Glutamatergic neuron (in vitro differentiated cells): ENCODE measurements around the gene HDAC6. TPM values are rescaled to one million over a fixed set of nuclear protein-coding genes. Genes with fewer than 3 reads are reported as not detected.
A peak's percentile ranks its signal among the peaks of the same experiment; 100 is the strongest.

Source experiments
- DNase-seq: peaks from one replicate; pipeline ENCODE4 v3.0.0; 2022
- H3K27ac Mint-ChIP-seq: one replicate; pipeline ENCODE4 v1.8.0; 2020; ENCODE audit warnings: mild to moderate bottlenecking, mixed read lengths, inconsistent platforms; ENCODE audit not compliant: unreplicated experiment
- H3K27me3 Mint-ChIP-seq: one replicate; pipeline ENCODE4 v1.8.0; 2020; ENCODE audit warnings: mild to moderate bottlenecking, moderate library complexity, mixed read lengths, inconsistent platforms; ENCODE audit not compliant: unreplicated experiment
- H3K36me3 Mint-ChIP-seq: one replicate; pipeline ENCODE4 v1.8.0; 2020; ENCODE audit warnings: mild to moderate bottlenecking, mixed read lengths, inconsistent platforms; ENCODE audit not compliant: unreplicated experiment
- H3K4me1 Mint-ChIP-seq: one replicate; pipeline ENCODE4 v1.8.0; 2020; ENCODE audit warnings: mild to moderate bottlenecking, low read depth, mixed read lengths, inconsistent platforms; ENCODE audit not compliant: unreplicated experiment
- H3K4me3 Mint-ChIP-seq: one replicate; pipeline ENCODE4 v1.8.0; 2020; ENCODE audit warnings: mild to moderate bottlenecking, mixed read lengths, inconsistent platforms; ENCODE audit not compliant: unreplicated experiment
- H3K9me3 Mint-ChIP-seq: one replicate; pipeline ENCODE4 v1.8.0; 2020; ENCODE audit warnings: mild to moderate bottlenecking, moderate library complexity, mixed read lengths, inconsistent platforms; ENCODE audit not compliant: unreplicated experiment
- long read RNA-seq: library from polyadenylated mRNA; unstranded; transcript quantifications from one replicate; pipeline ENCODE4 v2.0.0, GENCODE V29; 2020; ENCODE audit not compliant: unreplicated experiment
- total RNA-seq: library from RNA; stranded (reverse); fragmentation: NEBNext Ultra II Directional; extraction: Animal tissue kit (Norgen Biotek cat#: 25700); gene quantifications from one replicate; pipeline ENCODE4 v1.2.1, GENCODE V29; 2021; ENCODE audit not compliant: unreplicated experiment
- TF ChIP-seq, protein P1 (sequence below): fragments of 200-600 bp; sonication (generic); IDR thresholded peaks from one replicate; pipeline ENCODE4 v1.5.0; 2021; ENCODE audit not compliant: partially characterized antibody, unreplicated experiment

HDAC6 gene
- total RNA-seq = 264 TPM
- long read RNA-seq, full-length matches to known transcripts = 5 of 20 reads
- long read RNA-seq, partial matches to known transcripts = 10 of 20 reads
- long read RNA-seq, other reads (novel, unspliced or antisense) = 5 of 20 reads

DNA sequence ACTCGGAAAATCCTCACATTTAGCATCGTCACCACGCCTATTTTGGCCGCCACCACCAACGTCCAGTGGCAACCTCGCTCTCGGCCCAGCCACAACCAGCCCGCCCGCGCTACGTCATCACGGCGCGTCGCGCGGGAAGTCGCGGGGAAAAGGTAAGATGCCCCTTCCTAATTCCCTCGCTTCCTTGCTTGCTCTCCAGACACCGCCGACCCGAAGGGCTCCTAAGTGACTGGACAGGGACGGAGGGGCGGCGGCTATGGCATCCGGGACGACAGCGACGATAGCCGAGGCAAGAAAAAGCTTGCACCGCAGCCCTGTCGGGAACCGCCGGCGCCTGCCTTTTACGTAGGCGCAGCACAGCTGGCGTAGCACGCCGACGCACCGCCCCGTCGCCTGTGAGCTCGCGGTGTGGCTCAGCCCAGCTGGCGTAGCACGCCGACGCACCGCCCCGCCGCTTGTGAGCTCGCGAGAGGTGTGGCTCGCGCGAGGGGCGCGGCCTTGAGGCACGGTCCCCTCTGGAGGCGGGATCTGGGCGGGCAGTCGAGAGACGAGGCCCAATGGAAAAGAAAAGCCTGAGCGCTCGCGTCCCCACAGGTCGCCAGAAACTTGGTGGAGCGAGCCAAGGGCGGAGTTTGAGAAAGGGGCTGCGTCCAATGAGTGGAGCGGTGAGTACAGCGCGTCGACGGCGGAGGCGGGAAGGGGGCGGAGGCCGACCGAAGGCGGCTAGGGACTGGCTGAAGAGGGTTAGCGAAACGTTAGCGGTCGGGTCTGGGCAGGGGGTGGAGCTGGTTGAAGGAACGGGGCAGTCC, at the start of gene HDAC6:
HDAC6 (plus strand) TSS at position 788 of the 809 bp plus-strand sequence. CDS start 626 bp downstream, outside the sequence.
- no peaks in the 10 kb centered on the region for H3K36me3 Mint-ChIP-seq
- TF ChIP-seq, protein P1, sequence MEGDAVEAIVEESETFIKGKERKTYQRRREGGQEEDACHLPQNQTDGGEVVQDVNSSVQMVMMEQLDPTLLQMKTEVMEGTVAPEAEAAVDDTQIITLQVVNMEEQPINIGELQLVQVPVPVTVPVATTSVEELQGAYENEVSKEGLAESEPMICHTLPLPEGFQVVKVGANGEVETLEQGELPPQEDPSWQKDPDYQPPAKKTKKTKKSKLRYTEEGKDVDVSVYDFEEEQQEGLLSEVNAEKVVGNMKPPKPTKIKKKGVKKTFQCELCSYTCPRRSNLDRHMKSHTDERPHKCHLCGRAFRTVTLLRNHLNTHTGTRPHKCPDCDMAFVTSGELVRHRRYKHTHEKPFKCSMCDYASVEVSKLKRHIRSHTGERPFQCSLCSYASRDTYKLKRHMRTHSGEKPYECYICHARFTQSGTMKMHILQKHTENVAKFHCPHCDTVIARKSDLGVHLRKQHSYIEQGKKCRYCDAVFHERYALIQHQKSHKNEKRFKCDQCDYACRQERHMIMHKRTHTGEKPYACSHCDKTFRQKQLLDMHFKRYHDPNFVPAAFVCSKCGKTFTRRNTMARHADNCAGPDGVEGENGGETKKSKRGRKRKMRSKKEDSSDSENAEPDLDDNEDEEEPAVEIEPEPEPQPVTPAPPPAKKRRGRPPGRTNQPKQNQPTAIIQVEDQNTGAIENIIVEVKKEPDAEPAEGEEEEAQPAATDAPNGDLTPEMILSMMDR = no peak
- peak; percentile 91 for DNase-seq

DNA sequence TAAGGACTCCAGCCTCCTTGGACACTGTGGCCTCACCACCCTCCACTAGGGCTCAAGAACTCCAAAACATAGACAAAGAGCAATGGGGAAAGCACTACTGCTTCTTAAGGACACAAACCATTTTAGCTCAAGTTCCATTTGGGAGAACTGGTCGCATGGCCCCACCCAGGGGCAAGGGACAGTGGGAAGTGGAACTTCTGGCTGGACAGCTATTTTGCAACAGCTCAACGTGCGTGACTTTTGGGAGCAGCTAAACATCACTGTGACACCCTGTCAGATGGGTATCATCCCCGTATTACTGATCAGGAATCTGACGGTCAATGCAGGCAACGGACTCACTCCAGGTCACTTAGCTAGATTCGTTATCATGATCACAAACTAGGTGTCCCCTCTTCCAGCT, 49.4 kb upstream of the HDAC6 start:
- DNase-seq = no peak
- Mint-ChIP-seq H3K9me3 (peaks cover 1% of the 10 kb centered on the region), H3K27me3 (peaks cover 3% of the 10 kb centered on the region), H3K27ac (no peak overlapping the region), H3K36me3 (no peaks in the 10 kb centered on the region), H3K4me1 (no peaks in the 10 kb centered on the region), H3K4me3 (no peak overlapping the region)
- TF ChIP-seq, protein P1 = no peak

More for the DNA sequence above, at the start of gene HDAC6:
- Mint-ChIP-seq H3K4me1 (no peaks in the 10 kb centered on the region), H3K27me3 (peaks cover 8% of the 10 kb centered on the region), H3K9me3 (peaks cover 9% of the 10 kb centered on the region), H3K27ac (peak within 1 kb of the TSS; percentile 96), H3K4me3 (peak within 1 kb of the TSS; percentile 95)

DNA sequence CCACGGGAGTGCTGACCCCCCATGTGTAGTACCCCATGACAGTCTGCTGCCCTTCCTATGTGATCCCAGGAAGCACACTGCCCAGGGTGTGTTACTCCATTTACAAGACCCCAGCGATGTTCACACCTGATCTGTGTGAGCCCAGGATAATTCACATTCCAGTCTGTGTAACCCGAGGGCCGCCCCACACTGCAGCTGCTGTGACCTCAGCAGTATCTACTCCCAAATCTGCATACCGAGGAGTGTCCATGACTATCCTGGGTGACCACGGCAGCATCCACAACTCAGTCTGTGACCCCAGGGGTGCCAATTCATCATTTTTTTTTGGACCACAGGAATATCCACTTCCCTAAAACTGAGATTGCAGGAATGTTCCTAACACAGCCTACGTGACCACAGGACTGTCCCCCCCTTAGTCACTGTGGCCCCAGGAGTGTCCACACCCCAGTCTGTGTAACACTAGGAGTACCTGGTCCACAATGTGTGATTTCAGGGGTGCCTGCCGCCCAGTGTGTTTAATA, 48.1 kb upstream of the HDAC6 start:
- H3K4me1 Mint-ChIP-seq = no peaks in the 10 kb centered on the region
- TF ChIP-seq, protein P1 = no peak
- no peak overlapping the region for H3K27ac Mint-ChIP-seq
- H3K9me3 Mint-ChIP-seq = peaks cover 1% of the 10 kb centered on the region
- H3K36me3 Mint-ChIP-seq = no peaks in the 10 kb centered on the region
- H3K4me3 Mint-ChIP-seq = no peak overlapping the region
- peaks cover 3% of the 10 kb centered on the region for H3K27me3 Mint-ChIP-seq
- DNase-seq = no peak

DNA sequence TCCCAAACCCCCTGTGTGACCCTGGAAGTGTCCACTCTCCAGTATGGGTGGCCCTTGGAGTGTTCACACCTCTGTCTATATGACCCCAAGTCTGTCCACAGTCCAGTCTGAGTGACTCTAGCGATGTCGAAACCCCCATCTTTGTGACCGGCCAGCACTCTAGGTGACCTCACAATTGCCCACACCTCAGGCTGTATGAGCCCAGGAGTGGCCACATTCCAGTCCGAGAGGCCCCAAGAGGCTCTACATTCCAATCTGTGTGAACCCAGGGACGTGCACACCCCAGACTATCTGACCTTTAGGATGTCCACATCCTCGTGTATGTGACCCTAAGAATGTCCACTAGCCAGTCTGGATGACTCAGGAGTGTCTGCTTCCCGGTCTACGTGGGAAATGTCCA, 47.6 kb upstream of the HDAC6 start:
- Mint-ChIP-seq H3K9me3 (peaks cover 1% of the 10 kb centered on the region), H3K27ac (no peak overlapping the region), H3K4me1 (no peaks in the 10 kb centered on the region)

More for the DNA sequence above, 47.6 kb upstream of the HDAC6 start:
- peaks cover 3% of the 10 kb centered on the region for H3K27me3 Mint-ChIP-seq
- no peaks in the 10 kb centered on the region for H3K36me3 Mint-ChIP-seq
- H3K4me3 Mint-ChIP-seq = no peak overlapping the region
- TF ChIP-seq, protein P1 = no peak
- DNase-seq = no peak
